ENCODE results near the gene TTC12.

Gene TTC12

GRCh38 chr11:113400631-113401230, 86.3 kb downstream of the TTC12 start:
- Mint-ChIP-seq H3K4me3 (no peak overlapping the region), H3K36me3 (ENCODE audit: low read depth) (no peaks in the 10 kb centered on the region), H3K9me3 (no peaks in the 10 kb centered on the region), H3K27ac (no peak overlapping the region), H3K27me3 (no peaks in the 10 kb centered on the region), H3K4me1 (ENCODE audit: low read depth) (no peaks in the 10 kb centered on the region)
- intact Hi-C loops (cut with micrococcal nuclease) = no loop called here

GRCh38 chr11:113401718-113402117, 87.3 kb downstream of the TTC12 start:
- H3K27ac Mint-ChIP-seq = no peak overlapping the region
- no peaks in the 10 kb centered on the region for H3K9me3 Mint-ChIP-seq
- no peaks in the 10 kb centered on the region for H3K36me3 Mint-ChIP-seq (ENCODE audit: low read depth)
- H3K27me3 Mint-ChIP-seq = no peaks in the 10 kb centered on the region
- no peak overlapping the region for H3K4me3 Mint-ChIP-seq
- intact Hi-C loops (cut with micrococcal nuclease) = no loop called here
- H3K4me1 Mint-ChIP-seq (ENCODE audit: low read depth) = no peaks in the 10 kb centered on the region

- H3K27me3 Mint-ChIP-seq = no peaks in the 10 kb centered on the region
- no peak overlapping the region for H3K27ac Mint-ChIP-seq
- H3K4me1 Mint-ChIP-seq (ENCODE audit: low read depth) = no peaks in the 10 kb centered on the region
- no peak overlapping the region for H3K4me3 Mint-ChIP-seq
- no peaks in the 10 kb centered on the region for H3K9me3 Mint-ChIP-seq
- no peaks in the 10 kb centered on the region for H3K36me3 Mint-ChIP-seq (ENCODE audit: low read depth)
- intact Hi-C loops (cut with micrococcal nuclease) = no loop called here
Measured at GRCh38 chr11:113404859-113405430, 90.6 kb downstream of the TTC12 start.

GRCh38 chr11:113405724-113406478, 91.5 kb downstream of the TTC12 start:
- no peaks in the 10 kb centered on the region for H3K36me3 Mint-ChIP-seq (ENCODE audit: low read depth)
- H3K4me1 Mint-ChIP-seq (ENCODE audit: low read depth) = no peaks in the 10 kb centered on the region
- H3K27me3 Mint-ChIP-seq = no peaks in the 10 kb centered on the region
- intact Hi-C loops (cut with micrococcal nuclease) = no loop called here
- no peak overlapping the region for H3K4me3 Mint-ChIP-seq
- H3K9me3 Mint-ChIP-seq = no peaks in the 10 kb centered on the region
- no peak overlapping the region for H3K27ac Mint-ChIP-seq

GRCh38 chr11:113407163-113407562, 92.8 kb downstream of the TTC12 start:
- no peaks in the 10 kb centered on the region for H3K36me3 Mint-ChIP-seq (ENCODE audit: low read depth)
- H3K27me3 Mint-ChIP-seq = no peaks in the 10 kb centered on the region
- intact Hi-C loops (cut with micrococcal nuclease) = no loop called here
- no peaks in the 10 kb centered on the region for H3K9me3 Mint-ChIP-seq
- H3K4me1 Mint-ChIP-seq (ENCODE audit: low read depth) = no peaks in the 10 kb centered on the region
- H3K27ac Mint-ChIP-seq = no peak overlapping the region
- no peak overlapping the region for H3K4me3 Mint-ChIP-seq

- no peak overlapping the region for H3K4me3 Mint-ChIP-seq
- no peak overlapping the region for H3K27ac Mint-ChIP-seq
- intact Hi-C loops (cut with micrococcal nuclease) = no loop called here
- H3K9me3 Mint-ChIP-seq = no peaks in the 10 kb centered on the region
- no peaks in the 10 kb centered on the region for H3K4me1 Mint-ChIP-seq (ENCODE audit: low read depth)
- H3K36me3 Mint-ChIP-seq (ENCODE audit: low read depth) = no peaks in the 10 kb centered on the region
- no peaks in the 10 kb centered on the region for H3K27me3 Mint-ChIP-seq
Measured at GRCh38 chr11:113408206-113408605, 93.8 kb downstream of the TTC12 start.

- H3K36me3 Mint-ChIP-seq (ENCODE audit: low read depth) = no peaks in the 10 kb centered on the region
- no peaks in the 10 kb centered on the region for H3K9me3 Mint-ChIP-seq
- intact Hi-C loops (cut with micrococcal nuclease) = no loop called here
- no peaks in the 10 kb centered on the region for H3K27me3 Mint-ChIP-seq
- no peak overlapping the region for H3K27ac Mint-ChIP-seq
- no peaks in the 10 kb centered on the region for H3K4me1 Mint-ChIP-seq (ENCODE audit: low read depth)
- no peak overlapping the region for H3K4me3 Mint-ChIP-seq
Measured at GRCh38 chr11:113408887-113409286, 94.5 kb downstream of the TTC12 start.

- intact Hi-C loops (cut with micrococcal nuclease) = no loop called here
Measured at GRCh38 chr11:113409526-113409925, 95.1 kb downstream of the TTC12 start.

GRCh38 chr11:113410414-113411135, 96.2 kb downstream of the TTC12 start:
- Mint-ChIP-seq H3K4me1 (ENCODE audit: low read depth) (no peaks in the 10 kb centered on the region), H3K27me3 (no peaks in the 10 kb centered on the region), H3K27ac (no peak overlapping the region), H3K36me3 (ENCODE audit: low read depth) (no peaks in the 10 kb centered on the region), H3K4me3 (no peak overlapping the region), H3K9me3 (no peaks in the 10 kb centered on the region)
- intact Hi-C loops (cut with micrococcal nuclease) = no loop called here

More at GRCh38 chr11:113409526-113409925, 95.1 kb downstream of the TTC12 start:
- Mint-ChIP-seq H3K36me3 (ENCODE audit: low read depth) (no peaks in the 10 kb centered on the region), H3K4me1 (ENCODE audit: low read depth) (no peaks in the 10 kb centered on the region), H3K27ac (no peak overlapping the region), H3K9me3 (no peaks in the 10 kb centered on the region), H3K27me3 (no peaks in the 10 kb centered on the region), H3K4me3 (no peak overlapping the region)

GRCh38 chr11:113411536-113411935, 97.2 kb downstream of the TTC12 start:
- intact Hi-C loops (cut with micrococcal nuclease) = no loop called here
- H3K4me1 Mint-ChIP-seq (ENCODE audit: low read depth) = no peaks in the 10 kb centered on the region
- H3K27ac Mint-ChIP-seq = no peak overlapping the region
- no peak overlapping the region for H3K4me3 Mint-ChIP-seq
- H3K27me3 Mint-ChIP-seq = no peaks in the 10 kb centered on the region
- H3K9me3 Mint-ChIP-seq = no peaks in the 10 kb centered on the region
- H3K36me3 Mint-ChIP-seq (ENCODE audit: low read depth) = no peaks in the 10 kb centered on the region

GRCh38 chr11:113412675-113413074, 98.3 kb downstream of the TTC12 start:
- no peak overlapping the region for H3K27ac Mint-ChIP-seq
- no peaks in the 10 kb centered on the region for H3K36me3 Mint-ChIP-seq (ENCODE audit: low read depth)
- no peaks in the 10 kb centered on the region for H3K27me3 Mint-ChIP-seq
- H3K4me1 Mint-ChIP-seq (ENCODE audit: low read depth) = no peaks in the 10 kb centered on the region
- no peaks in the 10 kb centered on the region for H3K9me3 Mint-ChIP-seq
- intact Hi-C loops (cut with micrococcal nuclease) = no loop called here
- no peak overlapping the region for H3K4me3 Mint-ChIP-seq

GRCh38 chr11:113415343-113415742, 101.0 kb downstream of the TTC12 start:
- H3K4me1 Mint-ChIP-seq (ENCODE audit: low read depth) = no peaks in the 10 kb centered on the region
- H3K4me3 Mint-ChIP-seq = no peak overlapping the region
- no peaks in the 10 kb centered on the region for H3K9me3 Mint-ChIP-seq
- intact Hi-C loops (cut with micrococcal nuclease) = no loop called here
- H3K27me3 Mint-ChIP-seq = no peaks in the 10 kb centered on the region
- no peaks in the 10 kb centered on the region for H3K36me3 Mint-ChIP-seq (ENCODE audit: low read depth)
- no peak overlapping the region for H3K27ac Mint-ChIP-seq

All from dendritic cell treated with granulocyte-macrophage colony-stimulating factor and Interleukin-4, amounts not matched to agents 40 ng/mL and 50 ng/mL, for 4 days (primary cell).